RCC 7860 (cell line): ENCODE measurements around the gene RETREG2.
A peak's percentile ranks its signal among the peaks of the same experiment; 100 is the strongest.
"Not testable (repeated sequence)": the region's sequence is repeated elsewhere in the genome, so short reads cannot be mapped to it uniquely, and the experiment has no call there.

Source experiments
- DNase-seq: peaks from one replicate; pipeline ENCODE4 v3.0.0-alpha.2; 2015; ENCODE audit warnings: low spot score
- FAIRE-seq: peaks from 2 replicates; lab custom pipeline; 2012; peaks lifted over from hg19 to GRCh38; lab: Jason Lieb, UNC

Gene RETREG2

GRCh38 chr2:219186754-219187456 is 8.8 kb downstream of the RETREG2 start:
- no peak for FAIRE-seq
- no peak for DNase-seq

DNA sequence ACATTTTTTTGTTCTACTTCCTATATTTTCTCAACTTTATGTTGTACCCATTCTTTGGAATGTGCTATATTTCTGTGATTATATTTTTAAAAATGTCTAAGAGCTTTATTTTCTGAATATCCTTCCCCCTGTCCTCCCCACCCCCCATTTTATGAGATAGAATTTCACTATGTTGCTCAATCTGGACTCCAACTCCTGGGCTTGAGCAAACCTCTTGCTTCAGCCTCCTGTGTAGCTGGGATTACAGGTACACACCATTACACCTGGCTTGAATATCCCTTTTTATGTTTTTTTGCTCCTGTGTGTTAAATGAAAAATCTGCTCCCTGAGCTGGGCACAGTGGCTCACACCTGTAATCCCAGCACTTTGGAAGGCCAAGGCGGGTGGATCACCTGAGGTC is 19.3 kb downstream of the RETREG2 start:
- no peak for FAIRE-seq
- DNase-seq, result no peak

DNA sequence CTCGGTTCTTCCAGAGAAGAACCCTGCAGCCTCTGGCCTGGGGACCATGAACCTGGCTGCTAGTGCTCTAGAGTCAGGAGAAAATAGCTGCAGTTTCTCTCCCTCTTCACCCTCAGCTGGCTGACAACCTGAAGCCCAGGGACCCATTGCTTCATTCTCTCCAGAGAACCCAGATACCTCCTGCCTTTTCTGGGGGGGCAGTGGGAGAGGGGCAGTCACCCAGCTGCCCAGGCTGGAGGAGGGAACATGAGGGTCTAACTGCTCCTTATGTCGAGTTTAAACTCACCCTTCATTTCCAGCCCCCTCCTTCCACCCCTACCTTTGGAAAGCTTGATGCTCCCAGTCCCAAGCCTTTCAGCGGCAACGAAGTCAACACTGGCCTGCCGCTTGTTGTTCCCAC is 20.9 kb downstream of the RETREG2 start:
- DNase-seq (no peak), FAIRE-seq (no peak)

- FAIRE-seq (no peak), DNase-seq (no peak)
Observed at GRCh38 chr2:219199470-219200211, 21.6 kb downstream of the RETREG2 start.

GRCh38 chr2:219200502-219201326 is 22.6 kb downstream of the RETREG2 start:
- not testable (repeated sequence) for DNase-seq, FAIRE-seq

- not testable (repeated sequence) for FAIRE-seq, DNase-seq
Observed at GRCh38 chr2:219201331-219201730, 23.3 kb downstream of the RETREG2 start.

DNA sequence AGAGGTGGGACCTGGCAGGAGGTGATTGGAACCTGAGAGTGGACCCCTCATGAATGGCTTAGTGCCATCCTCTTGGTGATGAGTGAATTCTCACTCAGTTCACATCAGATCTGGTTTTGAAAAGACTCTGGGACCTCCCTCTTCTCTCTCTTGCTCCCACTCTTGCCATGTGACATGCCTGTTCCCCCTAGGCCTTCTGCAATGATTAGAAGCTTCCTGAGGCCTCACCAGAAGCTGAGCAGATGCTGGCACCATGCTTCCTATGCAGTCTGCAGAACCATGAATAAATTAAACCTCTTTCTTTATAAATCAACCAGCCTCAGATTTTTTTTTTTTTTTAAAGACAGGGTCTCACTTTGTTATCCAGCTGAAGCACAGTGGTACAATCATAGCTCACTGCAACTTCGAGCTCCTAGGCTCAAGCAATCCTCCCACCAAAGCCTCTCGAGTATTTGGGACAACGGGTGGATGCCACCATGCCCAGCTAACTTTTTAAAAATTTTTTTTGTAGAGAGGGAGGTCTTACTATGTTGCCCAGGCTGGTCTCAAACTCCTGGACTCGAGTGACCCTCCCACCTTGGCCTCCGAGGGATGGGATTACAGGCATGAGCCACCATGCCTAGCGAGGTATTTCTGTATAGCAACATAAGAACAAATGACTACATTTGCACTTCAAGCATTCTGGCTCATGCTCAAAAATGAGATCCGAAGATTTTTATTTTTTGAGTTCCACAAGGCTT is 26.5 kb downstream of the RETREG2 start:
- no peak for DNase-seq
- FAIRE-seq, result no peak

- FAIRE-seq, result no peak
- DNase-seq, result no peak
Observed at GRCh38 chr2:219205165-219205538, 27.1 kb downstream of the RETREG2 start.

DNA sequence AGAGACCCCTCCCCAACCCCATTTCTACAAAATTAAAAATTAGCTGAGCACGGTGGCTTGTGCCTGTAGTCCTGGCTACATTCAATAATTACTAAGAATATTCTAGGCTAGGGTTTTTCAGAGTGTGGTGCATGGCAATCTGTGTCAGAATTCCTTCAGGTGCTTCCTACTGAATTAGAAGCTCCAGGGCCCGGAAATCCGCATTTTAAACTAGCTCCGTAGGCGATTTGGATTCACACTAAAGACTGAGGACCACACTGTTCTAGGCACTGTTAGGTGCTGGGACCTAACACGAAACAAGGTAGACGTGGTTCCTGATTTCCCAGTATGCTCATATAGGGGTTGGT is 27.9 kb downstream of the RETREG2 start:
- DNase-seq (no peak), FAIRE-seq (no peak)

- no peak for FAIRE-seq
Observed at GRCh38 chr2:219206328-219207133, 28.5 kb downstream of the RETREG2 start, which contains the start of gene ZFAND2B. TSS of gene ZFAND2B (plus strand) at chr2:219206782. CDS start at chr2:219206988, 206 bp downstream.

GRCh38 chr2:219207134-219207883 is 29.2 kb downstream of the RETREG2 start:
- FAIRE-seq (no peak), DNase-seq (peak; percentile 42)

More at GRCh38 chr2:219206328-219207133, 28.5 kb downstream of the RETREG2 start, which contains the start of gene ZFAND2B:
- peak; percentile 81 for DNase-seq

GRCh38 chr2:219207884-219208740 is 30.0 kb downstream of the RETREG2 start:
- peak; percentile 14 for DNase-seq
- FAIRE-seq, result no peak

GRCh38 chr2:219209236-219210195 is 31.4 kb downstream of the RETREG2 start:
- no peak for DNase-seq
- FAIRE-seq, result no peak

GRCh38 chr2:219210196-219210885 is 32.3 kb downstream of the RETREG2 start:
- FAIRE-seq (no peak), DNase-seq (no peak)

DNA sequence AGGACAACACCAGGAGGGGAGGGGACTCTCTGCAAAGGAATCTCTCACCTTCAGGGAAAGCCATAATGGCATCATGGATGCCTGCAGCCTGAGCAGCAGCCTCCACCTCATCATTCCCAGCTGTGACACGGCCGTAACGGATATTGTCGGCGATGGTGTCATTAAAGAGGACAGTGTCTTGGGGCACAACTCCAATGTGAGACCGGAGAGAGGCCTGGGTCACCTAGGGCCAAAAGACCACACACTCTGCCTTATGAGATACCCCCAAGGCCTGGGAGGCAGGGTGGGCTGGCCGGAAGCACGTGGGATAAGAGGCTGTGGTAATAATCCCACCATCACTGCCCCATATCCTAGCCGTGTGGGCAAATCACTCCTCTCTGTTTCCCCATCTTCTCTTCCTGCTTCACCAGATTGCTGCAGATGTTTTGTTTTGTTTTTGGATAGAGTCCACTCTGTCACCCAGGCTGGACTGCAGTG is 32.8 kb downstream of the RETREG2 start:
- DNase-seq (no peak), FAIRE-seq (no peak)

DNA sequence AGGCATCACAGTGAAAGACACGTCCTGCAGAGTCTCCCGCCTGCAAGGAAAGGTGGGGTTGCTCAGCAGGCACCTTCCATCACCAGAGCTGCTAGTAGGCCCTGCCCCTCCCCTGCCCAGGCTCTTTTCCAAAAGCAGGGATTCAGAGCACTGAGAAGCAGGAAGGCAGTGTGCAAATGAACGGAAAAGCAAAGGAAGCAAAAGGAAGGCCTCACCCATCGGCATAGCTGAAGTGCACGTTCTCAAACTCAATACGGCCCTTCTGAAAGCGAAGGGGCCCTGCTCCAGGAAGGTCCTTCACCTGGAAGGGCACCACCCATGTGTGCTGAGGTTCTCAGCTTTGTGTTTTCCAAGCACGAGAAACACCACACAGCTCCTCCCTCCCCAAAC is 34.9 kb downstream of the RETREG2 start:
- FAIRE-seq (no peak), DNase-seq (no peak)
